ENCODE data around the gene RSRC2. TPM values are rescaled to one million over a fixed set of nuclear protein-coding genes. Genes with fewer than 3 reads are reported as not detected.
"Not testable (repeated sequence)": the region's sequence is repeated elsewhere in the genome, so short reads cannot be mapped to it uniquely, and the experiment has no call there.

The RSRC2 gene
- total RNA-seq, 1 experiment from 2014 or later, result 57.9 TPM

DNA sequence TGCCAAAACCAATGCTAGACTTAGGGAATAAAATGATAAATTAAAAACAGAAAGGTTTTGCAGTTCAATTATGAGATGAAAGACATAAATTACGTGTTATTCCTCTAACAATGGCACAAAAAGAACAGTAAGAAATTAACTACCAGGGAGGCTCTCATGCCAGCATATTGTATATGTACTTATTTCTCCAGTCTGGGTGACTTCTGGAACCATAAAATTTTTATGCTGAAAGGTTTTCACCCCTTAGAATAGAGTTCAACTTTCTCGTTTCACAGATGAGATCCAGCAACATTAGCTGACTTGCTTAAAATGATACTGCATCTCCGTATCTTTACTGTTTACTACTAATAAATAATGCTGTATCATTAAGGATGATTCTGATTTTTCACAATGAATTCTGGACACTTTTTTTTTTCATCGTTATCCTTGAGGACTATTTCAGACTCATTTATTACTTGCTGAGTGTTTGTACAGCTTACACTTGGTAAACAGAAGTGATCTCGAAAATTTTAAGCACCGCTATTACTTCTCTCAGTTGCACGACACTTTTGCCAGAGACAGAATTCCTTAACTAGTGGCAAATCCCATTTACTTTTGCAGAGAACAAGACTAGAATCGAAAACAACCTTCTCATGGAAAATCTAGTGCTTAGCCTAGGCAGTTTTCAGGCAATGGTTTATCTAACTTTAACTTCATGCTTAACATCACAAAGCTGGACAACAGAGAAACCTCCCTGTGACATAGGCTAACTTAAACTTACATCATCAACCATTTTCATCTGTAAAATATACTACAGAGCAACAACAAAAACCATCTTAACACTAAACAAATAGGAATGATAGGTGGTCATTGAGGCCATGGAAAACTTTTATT is 2.7 kb downstream of the RSRC2 start:
- peak overlapping the region; percentile 61 for H3K4me3 ChIP-seq
- H3K27me3 ChIP-seq, result no peaks in the 10 kb centered on the region
- peaks cover 73% of the 10 kb centered on the region for H3K36me3 ChIP-seq
- H3K9me3 ChIP-seq, result no peaks in the 10 kb centered on the region
- DNase-seq, result no peak

DNA sequence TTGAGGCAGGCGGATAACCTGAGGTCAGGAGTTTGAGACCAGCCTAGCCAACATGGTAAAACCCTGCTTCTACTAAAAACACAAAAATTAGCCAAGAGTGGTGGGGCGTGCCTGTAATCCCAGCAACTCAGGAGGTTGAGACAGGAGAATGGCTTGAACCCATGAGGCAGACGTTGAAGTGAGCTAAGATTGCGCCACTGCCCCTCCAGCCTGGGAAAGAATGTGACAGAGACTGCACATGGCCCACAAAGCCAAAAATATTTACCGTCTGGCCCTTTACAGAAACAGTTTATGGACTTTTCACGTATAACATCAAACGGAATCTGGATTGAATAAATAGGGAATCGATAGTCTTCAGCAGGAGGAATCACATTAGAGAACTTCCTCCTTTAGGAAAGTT is 3.5 kb downstream of the RSRC2 start:
- no peaks in the 10 kb centered on the region for H3K9me3 ChIP-seq
- peak overlapping the region; percentile 61 for H3K4me3 ChIP-seq
- no peak for DNase-seq
- H3K36me3 ChIP-seq, result peaks cover 73% of the 10 kb centered on the region
- no peaks in the 10 kb centered on the region for H3K27me3 ChIP-seq

DNA sequence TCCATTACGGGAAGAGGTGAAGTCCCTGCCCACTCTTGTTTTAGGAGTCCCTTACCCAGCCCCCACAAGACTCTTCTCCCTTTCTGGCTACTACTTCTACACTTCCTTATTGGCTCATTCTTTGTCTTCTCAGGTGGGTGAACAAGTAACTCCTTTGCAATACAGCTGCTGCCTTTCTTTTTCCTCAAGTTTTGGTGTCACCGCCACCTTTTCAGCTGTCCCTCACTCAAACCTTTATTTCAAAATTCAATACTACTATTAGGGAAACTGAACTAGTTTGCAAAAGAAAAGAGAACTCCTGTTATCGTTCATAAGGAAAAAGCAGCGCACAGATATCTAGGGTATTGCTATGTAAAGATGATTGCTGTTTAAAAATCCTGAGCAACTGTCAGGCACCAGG is 6.1 kb downstream of the RSRC2 start:
- H3K27me3 ChIP-seq, result no peaks in the 10 kb centered on the region
- H3K4me3 ChIP-seq, result no peak overlapping the region
- H3K9me3 ChIP-seq, result peaks cover 5% of the 10 kb centered on the region
- H3K36me3 ChIP-seq, result peaks cover 99% of the 10 kb centered on the region
- DNase-seq, result no peak

DNA sequence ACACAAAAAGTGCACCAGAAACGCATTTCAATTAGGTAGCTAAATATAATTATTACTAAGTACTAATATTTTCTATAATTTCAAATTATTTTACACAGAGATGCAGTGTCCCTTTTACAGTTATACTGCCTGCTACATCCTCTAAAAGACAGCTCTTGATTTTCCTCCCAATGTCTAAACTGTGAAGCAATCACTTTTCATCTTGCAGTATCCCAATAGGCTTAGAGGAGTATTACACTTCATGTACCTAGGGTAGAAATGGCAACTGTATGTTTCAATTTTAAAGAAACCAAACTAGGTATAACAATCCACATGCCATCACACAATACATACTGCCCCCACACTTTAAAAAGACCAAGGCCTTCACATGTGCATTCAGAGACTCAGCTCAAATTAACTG is 7.3 kb downstream of the RSRC2 start:
- DNase-seq, result no peak
- Histone ChIP-seq H3K36me3 (peaks cover 100% of the 10 kb centered on the region), H3K27me3 (no peaks in the 10 kb centered on the region)

DNA sequence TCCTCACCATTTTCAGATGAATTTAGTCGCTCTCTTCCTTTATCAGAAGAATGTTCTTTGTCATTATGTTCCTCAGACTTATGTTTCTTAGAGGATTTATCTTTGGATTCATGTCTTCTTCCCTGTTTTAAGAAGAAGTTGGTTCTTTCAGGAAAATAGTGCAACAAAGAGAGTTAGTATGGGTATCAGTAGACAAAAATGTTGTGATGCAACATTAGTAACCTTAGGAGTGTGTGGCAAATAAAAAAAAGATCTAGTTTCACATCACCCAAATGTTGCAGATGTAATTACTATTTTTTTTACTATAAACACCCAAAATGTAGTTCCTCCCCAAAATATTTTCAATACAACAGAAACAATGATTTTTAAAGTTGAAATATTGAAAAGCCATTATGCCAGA is 7.8 kb downstream of the RSRC2 start:
- DNase-seq, result no peak
- Histone ChIP-seq H3K36me3 (peaks cover 98% of the 10 kb centered on the region), H3K27me3 (no peaks in the 10 kb centered on the region), H3K4me3 (no peak overlapping the region), H3K9me3 (peaks cover 5% of the 10 kb centered on the region)

More for the DNA sequence above, 7.3 kb downstream of the RSRC2 start:
- Histone ChIP-seq H3K4me3 (no peak overlapping the region), H3K9me3 (peaks cover 5% of the 10 kb centered on the region)

DNA sequence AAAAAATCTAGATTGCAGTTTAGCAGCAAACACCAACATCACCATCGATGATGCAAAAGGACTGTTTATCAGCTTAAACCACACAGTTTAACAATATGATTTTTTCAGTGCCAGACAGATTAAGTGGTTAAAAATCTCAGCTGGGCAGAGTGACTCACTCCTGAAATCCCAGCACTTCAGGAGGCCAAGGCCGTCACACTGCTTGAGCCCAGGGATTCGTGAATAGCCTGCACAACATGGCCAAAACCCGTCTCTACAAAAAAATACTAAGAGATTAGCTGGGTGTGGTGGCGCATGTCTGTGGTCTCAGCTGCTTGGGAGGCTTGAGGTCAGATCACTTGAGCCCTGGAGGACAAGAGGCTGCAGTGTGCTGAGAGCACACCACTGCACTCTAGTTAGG is 8.9 kb downstream of the RSRC2 start:
- Histone ChIP-seq H3K9me3 (peaks cover 5% of the 10 kb centered on the region), H3K36me3 (peaks cover 97% of the 10 kb centered on the region), H3K27me3 (no peaks in the 10 kb centered on the region), H3K4me3 (no peak overlapping the region)
- DNase-seq, result peak; percentile 88

DNA sequence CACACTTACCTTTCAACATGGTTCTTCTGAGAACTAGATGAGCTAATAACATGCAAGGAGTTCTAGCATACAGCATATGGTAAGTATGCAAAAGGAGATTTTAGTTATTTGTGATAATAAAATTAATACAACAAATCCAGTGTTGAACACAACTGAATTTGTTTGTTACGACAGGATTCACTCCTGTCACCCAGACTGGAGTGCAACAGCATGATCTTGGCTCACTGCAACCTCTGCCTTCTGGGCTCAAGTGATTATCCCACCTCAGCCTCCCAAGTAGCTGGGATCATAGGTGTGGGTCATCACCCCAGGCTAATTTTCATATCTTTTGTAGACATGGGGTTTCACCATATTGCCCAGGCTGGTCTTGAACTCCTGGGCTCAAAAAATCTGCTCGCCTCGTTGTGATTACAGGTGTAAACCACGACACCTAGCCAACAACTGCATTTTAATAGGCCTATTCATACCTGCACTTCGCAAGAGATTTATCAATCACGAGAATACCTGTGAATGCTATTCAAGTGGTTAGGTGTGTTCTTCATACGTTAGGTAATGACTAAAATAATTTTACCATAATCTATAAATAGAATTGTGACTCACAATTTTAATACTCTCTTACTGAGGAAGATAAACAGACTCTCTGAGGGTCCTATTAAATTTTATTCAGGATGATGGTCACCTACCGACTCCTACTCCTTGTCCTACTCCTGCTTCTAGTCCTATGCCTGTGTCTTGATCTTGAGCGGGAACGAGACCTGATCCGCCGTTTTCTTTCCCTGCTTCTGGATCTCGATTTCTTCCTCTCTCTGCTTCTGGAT is 10.0 kb downstream of the RSRC2 start:
- no peak for DNase-seq
- no peak overlapping the region for H3K4me3 ChIP-seq
- peaks cover 5% of the 10 kb centered on the region for H3K9me3 ChIP-seq
- peaks cover 97% of the 10 kb centered on the region for H3K36me3 ChIP-seq
- H3K27me3 ChIP-seq, result no peaks in the 10 kb centered on the region

DNA sequence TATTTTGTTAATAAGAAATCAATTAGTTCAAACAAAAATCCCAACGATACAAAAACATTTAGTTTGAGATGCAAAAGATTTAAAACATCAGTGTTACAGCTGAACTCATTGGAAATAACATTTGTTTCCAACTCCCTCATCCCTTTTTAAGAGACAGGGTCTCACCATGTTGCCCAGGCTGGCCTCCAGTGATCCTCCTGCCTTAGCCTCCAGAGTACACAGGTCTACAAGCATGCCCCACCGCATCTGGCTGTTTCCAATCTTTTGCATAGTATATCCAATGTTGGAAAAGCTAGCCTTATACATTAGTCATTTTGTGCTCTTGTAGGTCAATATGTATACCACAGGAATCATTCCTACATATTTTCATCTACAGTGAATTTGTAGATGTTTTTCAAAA is 11.5 kb downstream of the RSRC2 start:
- Histone ChIP-seq H3K9me3 (peaks cover 5% of the 10 kb centered on the region), H3K36me3 (peaks cover 97% of the 10 kb centered on the region), H3K4me3 (no peak overlapping the region)

DNA sequence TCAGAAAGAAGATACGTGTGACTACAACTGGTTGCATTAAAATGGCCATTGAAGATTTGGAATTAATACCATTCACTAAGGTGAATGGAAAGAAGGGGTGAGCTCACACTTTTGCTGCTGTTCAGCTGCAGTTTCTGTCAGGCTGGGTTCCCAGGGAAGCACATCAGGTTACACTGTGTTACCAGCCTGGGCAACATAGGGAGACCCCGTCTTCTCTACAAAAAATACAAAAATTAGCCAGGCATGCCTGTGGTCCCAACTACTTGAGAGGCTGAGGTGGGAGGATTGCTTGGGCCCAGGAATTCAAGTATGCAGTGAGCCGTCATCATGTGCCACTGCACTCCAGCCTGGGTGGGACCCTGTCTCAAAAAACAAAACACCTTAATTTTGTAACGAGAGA is 13.1 kb downstream of the RSRC2 start:
- peaks cover 5% of the 10 kb centered on the region for H3K9me3 ChIP-seq
- H3K4me3 ChIP-seq, result no peak overlapping the region
- H3K27me3 ChIP-seq, result no peaks in the 10 kb centered on the region
- no peak for DNase-seq
- H3K36me3 ChIP-seq, result peaks cover 97% of the 10 kb centered on the region

More for the DNA sequence above, 11.5 kb downstream of the RSRC2 start:
- no peak for DNase-seq
- H3K27me3 ChIP-seq, result no peaks in the 10 kb centered on the region

DNA sequence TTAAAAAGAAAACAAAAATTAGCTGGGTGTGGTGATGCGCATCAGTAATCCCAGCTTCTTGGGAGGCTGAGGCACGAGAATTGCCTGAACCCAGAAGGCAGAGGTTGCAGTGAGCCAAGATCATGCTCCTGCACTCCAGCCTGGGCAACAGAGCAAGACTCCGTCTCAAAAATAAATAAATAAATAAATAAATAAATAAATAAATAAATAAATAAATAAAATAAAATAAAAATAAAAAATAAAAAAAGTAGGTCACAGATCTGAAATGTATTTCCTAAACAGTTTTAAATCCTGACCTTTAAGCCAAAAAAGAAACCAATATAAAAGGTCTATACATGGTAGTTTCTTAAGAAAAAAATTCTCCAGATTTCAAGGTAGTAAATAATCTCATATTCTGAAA is 13.7 kb downstream of the RSRC2 start:
- not testable (repeated sequence) for H3K4me3 ChIP-seq, H3K9me3 ChIP-seq, DNase-seq, H3K27me3 ChIP-seq
- H3K36me3 ChIP-seq, result peaks cover 97% of the 10 kb centered on the region

DNA sequence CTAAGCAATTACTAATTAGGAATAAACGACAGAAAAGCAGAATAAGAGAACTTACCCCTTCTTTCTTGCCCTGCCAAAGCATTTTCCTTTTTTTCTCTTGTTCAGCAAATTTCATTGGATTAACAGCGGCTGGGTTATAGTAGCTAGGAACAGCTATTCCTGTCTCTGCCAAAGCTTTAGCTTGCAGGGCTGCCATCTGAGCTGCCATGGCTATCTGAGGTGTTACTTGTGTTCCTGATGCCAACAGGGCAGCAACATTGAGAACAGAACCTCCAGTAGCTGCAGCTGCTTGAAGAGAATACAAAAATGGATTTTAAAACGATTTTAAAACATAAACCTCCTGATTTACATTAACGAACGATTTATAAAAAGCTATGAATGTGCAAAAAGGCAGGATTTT is 18.6 kb downstream of the RSRC2 start:
- peaks cover 95% of the 10 kb centered on the region for H3K36me3 ChIP-seq
- H3K27me3 ChIP-seq, result no peaks in the 10 kb centered on the region
- H3K4me3 ChIP-seq, result no peak overlapping the region
- DNase-seq, result no peak
- no peaks in the 10 kb centered on the region for H3K9me3 ChIP-seq

DNA sequence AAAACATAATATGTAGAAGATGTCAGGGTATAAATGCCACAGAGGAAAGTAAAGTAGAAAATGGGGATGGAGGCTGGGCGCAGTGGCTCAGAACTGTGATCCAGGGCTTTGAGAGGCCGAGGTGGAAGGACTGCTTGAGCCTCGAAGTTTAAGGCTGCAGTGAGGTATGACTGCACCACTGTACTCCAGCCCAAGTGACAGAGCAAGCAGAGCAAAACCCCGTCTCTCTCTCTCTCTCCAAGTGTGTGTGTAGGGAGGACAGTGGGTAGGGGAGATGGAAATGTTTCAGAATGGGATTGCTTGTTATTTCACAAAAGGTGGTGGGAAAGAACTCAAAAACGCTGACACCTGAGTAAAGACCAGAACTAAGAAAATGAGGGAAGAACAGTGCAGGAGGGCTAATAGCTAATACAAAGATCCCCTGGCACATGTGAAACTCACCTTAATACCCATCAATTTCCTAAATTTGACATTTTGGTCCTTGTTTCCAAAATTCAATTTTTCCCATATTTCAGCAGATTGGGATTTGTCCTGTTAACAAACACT is 20.3 kb downstream of the RSRC2 start:
- H3K9me3 ChIP-seq, result no peaks in the 10 kb centered on the region
- DNase-seq, result no peak
- H3K27me3 ChIP-seq, result no peaks in the 10 kb centered on the region
- H3K4me3 ChIP-seq, result no peak overlapping the region
- H3K36me3 ChIP-seq, result peaks cover 84% of the 10 kb centered on the region

DNA sequence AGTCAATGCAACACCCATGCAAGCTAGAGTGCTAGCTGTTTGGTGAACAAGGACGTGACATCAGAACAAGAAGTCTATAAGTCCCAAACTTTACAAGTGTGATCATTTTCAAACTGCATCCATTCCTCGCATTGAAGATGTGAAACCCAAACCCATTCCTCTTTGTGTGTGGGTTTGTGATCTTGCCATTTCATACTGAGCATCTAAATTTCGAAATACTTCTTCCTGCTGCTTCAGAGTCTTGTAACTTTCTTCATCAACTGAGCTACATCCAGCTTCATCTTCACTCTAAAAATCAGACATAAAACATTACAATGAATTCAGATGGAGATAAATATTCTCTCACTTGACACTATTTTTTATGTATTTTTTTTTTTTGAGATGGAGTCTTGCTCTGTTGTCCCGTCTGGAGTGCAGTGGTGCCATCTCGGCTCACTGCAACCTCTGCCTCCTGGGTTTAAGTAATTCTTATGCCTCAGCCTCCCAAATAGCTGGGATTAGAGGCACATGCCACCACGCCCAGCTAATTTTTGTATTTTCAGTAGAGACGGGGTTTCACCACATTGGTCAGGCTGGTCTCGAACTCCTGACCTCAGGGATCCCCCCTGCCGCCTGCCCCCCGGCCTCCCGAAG is 21.2 kb downstream of the RSRC2 start:
- no peak for DNase-seq
- Histone ChIP-seq H3K4me3 (no peak overlapping the region), H3K36me3 (peaks cover 77% of the 10 kb centered on the region), H3K27me3 (no peaks in the 10 kb centered on the region), H3K9me3 (no peaks in the 10 kb centered on the region)

DNA sequence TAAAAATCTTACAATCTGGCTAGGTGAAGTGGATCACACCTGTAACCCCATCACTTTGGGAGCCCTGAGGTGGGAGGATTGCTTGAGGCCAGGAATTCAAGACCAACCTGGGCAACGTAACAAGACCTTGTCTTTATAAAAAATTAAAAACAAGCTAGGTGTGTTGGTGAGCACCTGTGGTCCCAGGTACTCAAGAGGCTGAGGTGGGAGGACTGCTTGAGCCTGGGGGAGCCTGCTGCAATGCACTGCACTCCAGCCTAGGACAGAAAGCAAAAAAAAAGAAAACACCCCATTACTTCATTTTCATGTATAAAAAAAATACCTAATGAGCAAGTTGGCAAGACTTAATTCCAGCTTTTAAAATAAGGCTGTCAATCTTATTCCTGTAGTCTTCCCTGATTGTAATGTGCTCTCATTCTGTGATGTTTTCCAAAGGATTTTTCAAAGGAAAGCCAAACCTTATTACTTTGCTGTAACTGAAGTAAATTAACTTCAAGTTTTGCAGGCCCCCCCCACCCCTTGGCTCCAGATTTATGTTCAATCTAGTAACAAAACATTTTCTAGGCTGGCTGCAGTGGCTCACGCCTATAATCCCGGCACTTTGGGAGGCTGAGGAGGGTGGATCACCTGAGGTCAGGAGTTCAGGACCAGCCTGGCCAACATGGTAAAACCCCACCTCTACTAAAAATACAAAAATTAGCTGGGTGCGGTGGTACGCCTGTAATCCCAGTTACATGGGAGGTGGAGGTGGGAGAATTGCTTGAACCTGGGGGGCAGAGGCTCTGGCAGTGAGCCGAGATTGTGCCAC is 22.7 kb downstream of the RSRC2 start:
- no peak for DNase-seq
- Histone ChIP-seq H3K9me3 (no peaks in the 10 kb centered on the region), H3K36me3 (peaks cover 62% of the 10 kb centered on the region), H3K27me3 (no peaks in the 10 kb centered on the region), H3K4me3 (no peak overlapping the region)

DNA sequence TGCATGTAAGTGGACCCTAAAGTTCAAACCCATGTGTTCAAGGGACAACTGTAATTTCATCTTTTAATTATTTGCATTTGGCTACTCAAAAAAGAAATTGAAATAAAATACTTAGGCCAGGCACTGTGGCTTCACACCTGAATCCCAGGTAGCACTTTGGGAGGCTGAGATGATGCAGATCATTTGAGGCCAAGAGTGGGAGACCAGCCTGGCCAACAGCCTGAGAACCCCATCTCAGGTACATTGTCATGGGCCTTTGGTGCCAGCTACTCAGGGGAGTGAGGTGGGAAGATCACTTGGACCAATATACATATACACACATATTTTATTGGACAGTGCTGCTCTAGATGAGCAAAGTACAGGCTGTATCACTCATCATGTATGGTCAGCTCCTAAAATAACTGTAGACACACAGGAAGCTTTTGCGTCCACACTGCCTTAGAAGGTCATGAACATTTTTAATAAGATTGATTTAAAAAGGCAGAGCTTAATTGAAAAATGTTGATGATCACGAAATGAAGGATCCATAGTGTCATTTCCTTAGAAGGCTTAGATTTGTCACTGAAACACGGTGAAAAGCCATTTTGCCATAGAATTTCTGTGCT is 23.5 kb downstream of the RSRC2 start:
- H3K36me3 ChIP-seq, result peaks cover 59% of the 10 kb centered on the region
- H3K27me3 ChIP-seq, result no peaks in the 10 kb centered on the region
- H3K9me3 ChIP-seq, result no peaks in the 10 kb centered on the region
- no peak for DNase-seq
- no peak overlapping the region for H3K4me3 ChIP-seq

DNA sequence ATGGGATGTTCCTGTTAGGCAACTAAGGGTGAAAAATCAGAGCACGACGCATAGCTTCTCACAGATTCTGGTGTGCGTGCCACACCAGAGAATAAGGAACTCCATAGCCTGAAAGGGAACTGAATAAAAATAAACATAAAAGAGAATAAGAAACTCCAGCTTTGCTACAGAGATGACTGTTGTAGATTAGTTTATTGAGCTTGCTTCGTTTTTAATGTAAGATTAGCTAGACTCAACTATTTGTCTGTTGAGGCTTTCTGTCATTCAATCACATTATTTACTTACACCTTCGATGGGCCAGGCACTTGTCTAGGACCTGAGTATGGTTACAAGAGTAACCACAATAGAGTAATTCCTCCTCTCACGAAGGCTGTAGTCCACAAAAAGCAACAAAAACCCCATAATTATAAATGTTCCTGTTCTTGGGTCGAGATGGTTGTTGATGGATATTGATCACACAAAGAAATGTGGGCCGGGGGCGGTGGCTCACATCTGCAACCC is 25.2 kb downstream of the RSRC2 start:
- no peak for DNase-seq
- H3K36me3 ChIP-seq, result peaks cover 54% of the 10 kb centered on the region
- no peaks in the 10 kb centered on the region for H3K9me3 ChIP-seq
- H3K27me3 ChIP-seq, result no peaks in the 10 kb centered on the region
- H3K4me3 ChIP-seq, result peak overlapping the region; percentile 90
